ENCODE measurements around the gene STK38. TPM values are rescaled to one million over a fixed set of nuclear protein-coding genes. Genes with fewer than 3 reads are reported as not detected.
A peak's percentile ranks its signal among the peaks of the same experiment; 100 is the strongest.
"Not testable (repeated sequence)": the region's sequence is repeated elsewhere in the genome, so short reads cannot be mapped to it uniquely, and the experiment has no call there.

STK38 gene
- total RNA-seq, 1 experiment from 2014 or later = 13.3 TPM

DNA sequence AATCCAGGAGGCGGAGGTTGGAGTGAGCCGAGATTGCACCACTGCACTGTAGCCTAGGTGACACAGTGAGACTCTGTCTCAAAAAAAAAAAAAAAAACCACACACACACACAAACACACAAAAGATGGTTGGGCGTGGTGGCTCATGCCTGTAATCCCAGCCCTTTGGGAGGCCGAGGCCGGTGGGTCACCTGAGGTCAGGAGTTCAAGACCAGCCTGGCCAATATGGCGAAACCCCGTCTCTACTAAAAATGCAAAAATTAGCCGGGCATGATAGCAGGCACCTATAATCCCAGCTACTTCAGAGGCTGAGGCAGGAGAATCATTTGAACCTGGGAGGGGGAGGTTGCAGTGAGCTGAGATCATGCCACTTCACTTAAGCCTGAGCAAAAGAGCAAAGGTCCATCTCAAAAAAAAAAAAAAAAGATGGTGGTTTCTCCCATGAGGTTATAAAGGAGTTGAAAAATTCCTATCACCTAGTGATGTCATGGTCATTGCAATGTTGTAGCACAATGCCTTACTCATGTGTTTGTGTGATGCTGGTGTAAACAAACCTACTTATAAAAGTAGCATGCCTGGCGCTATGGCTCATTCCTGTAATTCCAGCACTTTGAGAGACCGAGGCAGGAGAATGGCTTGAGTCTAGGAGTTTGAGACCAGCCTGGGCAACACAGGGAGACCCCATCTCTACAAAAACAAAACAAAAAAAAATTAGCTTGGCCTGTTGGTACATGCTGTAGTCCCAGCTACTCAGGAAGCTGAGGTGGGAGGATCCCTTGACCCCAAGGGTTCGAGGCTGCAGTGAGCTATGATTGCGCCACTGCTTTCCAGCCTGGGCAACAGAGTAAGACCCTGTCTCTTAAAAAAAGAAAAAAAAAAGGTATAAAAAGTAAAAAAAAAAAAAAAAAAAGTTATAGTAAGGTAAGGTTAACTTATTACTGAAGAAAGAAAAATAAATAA, 25.4 kb upstream of the STK38 start:
- H3K4me1 Mint-ChIP-seq; H3K27ac Mint-ChIP-seq; H3K4me3 Mint-ChIP-seq; H3K9me3 Mint-ChIP-seq; DNase-seq (ENCODE audit: low spot score); H3K36me3 Mint-ChIP-seq; H3K27me3 Mint-ChIP-seq (ENCODE audit: low read depth); ATAC-seq; CTCF ChIA-PET: not testable (repeated sequence)
- 0 out of 2 replicates have a peak, but pooled peaks have one; percentile 13 for TF ChIP-seq ZNF121 (CRISPR knock-in tag; IDR thresholded peaks at IDR 0.05)
- POLR2A ChIA-PET = interaction anchor here (0.6 kb wide), 1 partner anchor 11 kb away, joined by 4 read pairs; no protein-coding TSS in a partner anchor

GRCh38 chr6:36571122-36572043, 24.1 kb upstream of the STK38 start:
- no peaks in the 10 kb centered on the region for H3K36me3 Mint-ChIP-seq
- ChIA-PET POLR2A (no interaction called here), CTCF (no interaction called here)
- H3K4me1 Mint-ChIP-seq = no peaks in the 10 kb centered on the region
- no peaks in the 10 kb centered on the region for H3K27me3 Mint-ChIP-seq (ENCODE audit: low read depth)
- ATAC-seq (no peak), DNase-seq (ENCODE audit: low spot score) (no peak)
- H3K4me3 Mint-ChIP-seq = no peak overlapping the region
- TF ChIP-seq, protein P1, sequence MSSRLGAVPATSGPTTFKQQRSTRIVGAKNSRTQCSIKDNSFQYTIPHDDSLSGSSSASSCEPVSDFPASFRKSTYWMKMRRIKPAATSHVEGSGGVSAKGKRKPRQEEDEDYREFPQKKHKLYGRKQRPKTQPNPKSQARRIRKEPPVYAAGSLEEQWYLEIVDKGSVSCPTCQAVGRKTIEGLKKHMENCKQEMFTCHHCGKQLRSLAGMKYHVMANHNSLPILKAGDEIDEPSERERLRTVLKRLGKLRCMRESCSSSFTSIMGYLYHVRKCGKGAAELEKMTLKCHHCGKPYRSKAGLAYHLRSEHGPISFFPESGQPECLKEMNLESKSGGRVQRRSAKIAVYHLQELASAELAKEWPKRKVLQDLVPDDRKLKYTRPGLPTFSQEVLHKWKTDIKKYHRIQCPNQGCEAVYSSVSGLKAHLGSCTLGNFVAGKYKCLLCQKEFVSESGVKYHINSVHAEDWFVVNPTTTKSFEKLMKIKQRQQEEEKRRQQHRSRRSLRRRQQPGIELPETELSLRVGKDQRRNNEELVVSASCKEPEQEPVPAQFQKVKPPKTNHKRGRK (CRISPR knock-in tag; IDR thresholded peaks at IDR 0.05; ENCODE audit: borderline replicate concordance) = no peak
- TF ChIP-seq TP53 (CRISPR knock-in tag; IDR thresholded peaks at IDR 0.05) (no peak), NR3C1 (CRISPR knock-in tag; conservative IDR thresholded peaks at IDR 0.05; ENCODE audit: low read depth) (no peak), PRRX2 (CRISPR knock-in tag; IDR thresholded peaks at IDR 0.05) (no peak), SOX15 (CRISPR knock-in tag; IDR thresholded peaks at IDR 0.05) (no peak), NR1H2 (CRISPR knock-in tag; IDR thresholded peaks at IDR 0.05) (no peak)
- peaks cover 5% of the 10 kb centered on the region for H3K9me3 Mint-ChIP-seq
- no peak overlapping the region for H3K27ac Mint-ChIP-seq

- ChIA-PET CTCF (no interaction called here), POLR2A (no interaction called here)
- no peaks in the 10 kb centered on the region for H3K36me3 Mint-ChIP-seq
- H3K4me1 Mint-ChIP-seq = no peaks in the 10 kb centered on the region
- DNase-seq (ENCODE audit: low spot score) = no peak
- H3K9me3 Mint-ChIP-seq = peaks cover 5% of the 10 kb centered on the region
- H3K4me3 Mint-ChIP-seq = no peak overlapping the region
- H3K27me3 Mint-ChIP-seq (ENCODE audit: low read depth) = no peaks in the 10 kb centered on the region
- TF ChIP-seq HMGXB4 (CRISPR knock-in tag; IDR thresholded peaks at IDR 0.05) (no peak), ZNF671 (CRISPR knock-in tag; IDR thresholded peaks at IDR 0.05) (no peak), MAX (CRISPR knock-in tag; IDR thresholded peaks at IDR 0.05) (no peak), TCF7 (CRISPR knock-in tag; IDR thresholded peaks at IDR 0.05; ENCODE audit: low read depth) (no peak)
- TF ChIP-seq, protein P2, sequence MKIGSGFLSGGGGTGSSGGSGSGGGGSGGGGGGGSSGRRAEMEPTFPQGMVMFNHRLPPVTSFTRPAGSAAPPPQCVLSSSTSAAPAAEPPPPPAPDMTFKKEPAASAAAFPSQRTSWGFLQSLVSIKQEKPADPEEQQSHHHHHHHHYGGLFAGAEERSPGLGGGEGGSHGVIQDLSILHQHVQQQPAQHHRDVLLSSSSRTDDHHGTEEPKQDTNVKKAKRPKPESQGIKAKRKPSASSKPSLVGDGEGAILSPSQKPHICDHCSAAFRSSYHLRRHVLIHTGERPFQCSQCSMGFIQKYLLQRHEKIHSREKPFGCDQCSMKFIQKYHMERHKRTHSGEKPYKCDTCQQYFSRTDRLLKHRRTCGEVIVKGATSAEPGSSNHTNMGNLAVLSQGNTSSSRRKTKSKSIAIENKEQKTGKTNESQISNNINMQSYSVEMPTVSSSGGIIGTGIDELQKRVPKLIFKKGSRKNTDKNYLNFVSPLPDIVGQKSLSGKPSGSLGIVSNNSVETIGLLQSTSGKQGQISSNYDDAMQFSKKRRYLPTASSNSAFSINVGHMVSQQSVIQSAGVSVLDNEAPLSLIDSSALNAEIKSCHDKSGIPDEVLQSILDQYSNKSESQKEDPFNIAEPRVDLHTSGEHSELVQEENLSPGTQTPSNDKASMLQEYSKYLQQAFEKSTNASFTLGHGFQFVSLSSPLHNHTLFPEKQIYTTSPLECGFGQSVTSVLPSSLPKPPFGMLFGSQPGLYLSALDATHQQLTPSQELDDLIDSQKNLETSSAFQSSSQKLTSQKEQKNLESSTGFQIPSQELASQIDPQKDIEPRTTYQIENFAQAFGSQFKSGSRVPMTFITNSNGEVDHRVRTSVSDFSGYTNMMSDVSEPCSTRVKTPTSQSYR (CRISPR knock-in tag; IDR thresholded peaks at IDR 0.05) = no peak
- H3K27ac Mint-ChIP-seq = no peak overlapping the region
- no peak for ATAC-seq
Observed at GRCh38 chr6:36570264-36570663, 23.0 kb upstream of the STK38 start.
